ENCODE measurements around the gene FOXP3. TPM values are rescaled to one million over a fixed set of nuclear protein-coding genes. Genes with fewer than 3 reads are reported as not detected.

The FOXP3 gene
- polyA plus RNA-seq, 1 of the 3 experiments (the other 2 are of a cell fraction): 0.12 TPM

DNA sequence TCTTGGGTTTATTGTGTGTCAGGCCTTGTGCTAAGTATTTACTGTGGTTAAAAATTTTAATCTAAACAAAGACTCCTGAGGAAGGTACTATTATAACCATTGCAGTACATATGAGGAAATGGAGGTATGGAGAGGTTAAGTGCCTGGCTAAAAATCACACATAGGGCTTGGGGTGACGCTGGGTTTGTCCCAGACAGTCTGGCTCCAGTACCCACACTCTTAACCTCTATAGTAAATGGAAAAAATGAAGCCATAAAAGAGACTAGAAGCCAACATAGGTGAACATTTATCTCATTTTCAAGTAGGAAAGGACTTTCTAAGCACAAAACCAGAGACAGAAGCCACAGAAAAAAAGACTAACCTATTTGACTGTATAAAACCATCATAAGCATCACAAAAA is 1.9 kb downstream of the FOXP3 start:
- DNase-seq: no peak
- Histone ChIP-seq H3K27me3 (ENCODE audit: insufficient read depth) (peaks cover 11% of the 10 kb centered on the region; the same call in 1 of the 2 replicates), H3K4me2 (no peak overlapping the region), H3K9me2 (no peaks in the 10 kb centered on the region), H3K27ac (ENCODE audit: low read depth in 2 of 2, low read length in 1 of 2) (no peak overlapping the region), H2AFZ (ENCODE audit: low read depth) (no peak overlapping the region), H3K9me3 (no peaks in the 10 kb centered on the region), H3K79me2 (ENCODE audit: insufficient read depth) (no peaks in the 10 kb centered on the region), H3K4me3 (ENCODE audit: low read depth in 2 of 2, low read length in 1 of 2) (no peak overlapping the region), H3K36me3 (replicated peaks in 1 of 2; ENCODE audit: control insufficient read depth in 1 of 2, insufficient read depth in 2 of 2, low read length in 1 of 2) (no peaks in the 10 kb centered on the region), H4K20me1 (ENCODE audit: insufficient read depth) (no peaks in the 10 kb centered on the region), H3K9ac (no peak overlapping the region), H3F3A (replicated peaks; ENCODE audit: insufficient read depth) (no peaks in the 10 kb centered on the region), H3K4me1 (ENCODE audit: control insufficient read depth in 1 of 2, insufficient read depth in 2 of 2, low read depth in 1 of 2, low read length in 1 of 2) (no peaks in the 10 kb centered on the region)
- WGBS (ENCODE audit: low lambda C conversion rate): 12% methylated on average over 1 of the region's 1 CpG
- no peak for TF ChIP-seq FOXM1 (IDR thresholded peaks at IDR 0.05; ENCODE audit: low read depth)
- no peak for TF ChIP-seq SMC3 (IDR thresholded peaks at IDR 0.05; ENCODE audit: low read depth, low read length)
- TF ChIP-seq RAD21 (IDR thresholded peaks at IDR 0.05; ENCODE audit: low read length): no peak
- TF ChIP-seq GABPA (IDR thresholded peaks at IDR 0.05; ENCODE audit: low read depth): no peak
- TF ChIP-seq TCF12 (IDR thresholded peaks at IDR 0.05): no peak
- TF ChIP-seq, protein P1, sequence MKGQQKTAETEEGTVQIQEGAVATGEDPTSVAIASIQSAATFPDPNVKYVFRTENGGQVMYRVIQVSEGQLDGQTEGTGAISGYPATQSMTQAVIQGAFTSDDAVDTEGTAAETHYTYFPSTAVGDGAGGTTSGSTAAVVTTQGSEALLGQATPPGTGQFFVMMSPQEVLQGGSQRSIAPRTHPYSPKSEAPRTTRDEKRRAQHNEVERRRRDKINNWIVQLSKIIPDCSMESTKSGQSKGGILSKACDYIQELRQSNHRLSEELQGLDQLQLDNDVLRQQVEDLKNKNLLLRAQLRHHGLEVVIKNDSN (IDR thresholded peaks at IDR 0.05; ENCODE audit: borderline replicate concordance, low read depth): no peak
- no peak for TF ChIP-seq FOXJ3 (CRISPR knock-in tag; IDR thresholded peaks at IDR 0.05)
- TF ChIP-seq NRF1 (IDR thresholded peaks at IDR 0.05; ENCODE audit: low read depth, low read length): no peak
- TF ChIP-seq, protein P2, sequence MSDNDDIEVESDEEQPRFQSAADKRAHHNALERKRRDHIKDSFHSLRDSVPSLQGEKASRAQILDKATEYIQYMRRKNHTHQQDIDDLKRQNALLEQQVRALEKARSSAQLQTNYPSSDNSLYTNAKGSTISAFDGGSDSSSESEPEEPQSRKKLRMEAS (IDR thresholded peaks at IDR 0.05; ENCODE audit: low read depth): no peak
- TF ChIP-seq NFIC (IDR thresholded peaks at IDR 0.05; ENCODE audit: borderline replicate concordance): no peak
- TF ChIP-seq FOSL2 (IDR thresholded peaks at IDR 0.05; ENCODE audit: borderline replicate concordance, low read depth): no peak
- no peak for TF ChIP-seq MXI1 (IDR thresholded peaks at IDR 0.05; ENCODE audit: low read depth, low read length)
- no peak for TF ChIP-seq RXRA (IDR thresholded peaks at IDR 0.05; ENCODE audit: borderline replicate concordance, low read depth)
- no peak for TF ChIP-seq JUND (IDR thresholded peaks at IDR 0.05)
- no peak for TF ChIP-seq YY1 (IDR thresholded peaks at IDR 0.05; ENCODE audit: low read depth)
- TF ChIP-seq, protein P3, sequence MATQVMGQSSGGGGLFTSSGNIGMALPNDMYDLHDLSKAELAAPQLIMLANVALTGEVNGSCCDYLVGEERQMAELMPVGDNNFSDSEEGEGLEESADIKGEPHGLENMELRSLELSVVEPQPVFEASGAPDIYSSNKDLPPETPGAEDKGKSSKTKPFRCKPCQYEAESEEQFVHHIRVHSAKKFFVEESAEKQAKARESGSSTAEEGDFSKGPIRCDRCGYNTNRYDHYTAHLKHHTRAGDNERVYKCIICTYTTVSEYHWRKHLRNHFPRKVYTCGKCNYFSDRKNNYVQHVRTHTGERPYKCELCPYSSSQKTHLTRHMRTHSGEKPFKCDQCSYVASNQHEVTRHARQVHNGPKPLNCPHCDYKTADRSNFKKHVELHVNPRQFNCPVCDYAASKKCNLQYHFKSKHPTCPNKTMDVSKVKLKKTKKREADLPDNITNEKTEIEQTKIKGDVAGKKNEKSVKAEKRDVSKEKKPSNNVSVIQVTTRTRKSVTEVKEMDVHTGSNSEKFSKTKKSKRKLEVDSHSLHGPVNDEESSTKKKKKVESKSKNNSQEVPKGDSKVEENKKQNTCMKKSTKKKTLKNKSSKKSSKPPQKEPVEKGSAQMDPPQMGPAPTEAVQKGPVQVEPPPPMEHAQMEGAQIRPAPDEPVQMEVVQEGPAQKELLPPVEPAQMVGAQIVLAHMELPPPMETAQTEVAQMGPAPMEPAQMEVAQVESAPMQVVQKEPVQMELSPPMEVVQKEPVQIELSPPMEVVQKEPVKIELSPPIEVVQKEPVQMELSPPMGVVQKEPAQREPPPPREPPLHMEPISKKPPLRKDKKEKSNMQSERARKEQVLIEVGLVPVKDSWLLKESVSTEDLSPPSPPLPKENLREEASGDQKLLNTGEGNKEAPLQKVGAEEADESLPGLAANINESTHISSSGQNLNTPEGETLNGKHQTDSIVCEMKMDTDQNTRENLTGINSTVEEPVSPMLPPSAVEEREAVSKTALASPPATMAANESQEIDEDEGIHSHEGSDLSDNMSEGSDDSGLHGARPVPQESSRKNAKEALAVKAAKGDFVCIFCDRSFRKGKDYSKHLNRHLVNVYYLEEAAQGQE (IDR thresholded peaks at IDR 0.05; ENCODE audit: low read depth, low read length): no peak
- no peak for TF ChIP-seq RCOR1 (IDR thresholded peaks at IDR 0.05; ENCODE audit: low read length)
- TF ChIP-seq ELF1 (IDR thresholded peaks at IDR 0.05): no peak
- TF ChIP-seq GATA2 (CRISPR knock-in tag; IDR thresholded peaks at IDR 0.05): no peak
- TF ChIP-seq, protein P4, sequence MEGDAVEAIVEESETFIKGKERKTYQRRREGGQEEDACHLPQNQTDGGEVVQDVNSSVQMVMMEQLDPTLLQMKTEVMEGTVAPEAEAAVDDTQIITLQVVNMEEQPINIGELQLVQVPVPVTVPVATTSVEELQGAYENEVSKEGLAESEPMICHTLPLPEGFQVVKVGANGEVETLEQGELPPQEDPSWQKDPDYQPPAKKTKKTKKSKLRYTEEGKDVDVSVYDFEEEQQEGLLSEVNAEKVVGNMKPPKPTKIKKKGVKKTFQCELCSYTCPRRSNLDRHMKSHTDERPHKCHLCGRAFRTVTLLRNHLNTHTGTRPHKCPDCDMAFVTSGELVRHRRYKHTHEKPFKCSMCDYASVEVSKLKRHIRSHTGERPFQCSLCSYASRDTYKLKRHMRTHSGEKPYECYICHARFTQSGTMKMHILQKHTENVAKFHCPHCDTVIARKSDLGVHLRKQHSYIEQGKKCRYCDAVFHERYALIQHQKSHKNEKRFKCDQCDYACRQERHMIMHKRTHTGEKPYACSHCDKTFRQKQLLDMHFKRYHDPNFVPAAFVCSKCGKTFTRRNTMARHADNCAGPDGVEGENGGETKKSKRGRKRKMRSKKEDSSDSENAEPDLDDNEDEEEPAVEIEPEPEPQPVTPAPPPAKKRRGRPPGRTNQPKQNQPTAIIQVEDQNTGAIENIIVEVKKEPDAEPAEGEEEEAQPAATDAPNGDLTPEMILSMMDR (IDR thresholded peaks at IDR 0.05): no peak
- ChIA-PET CTCF (no interaction called here), POLR2A (no interaction called here)

Measured in SK-N-SH (cell line).